ENCODE results near the gene PITRM1. TPM values are rescaled to one million over a fixed set of nuclear protein-coding genes. Genes with fewer than 3 reads are reported as not detected.

The PITRM1 gene
- polyA plus RNA-seq, 2 of the 4 experiments (the other 2 are of a cell fraction), result 45.9 to 64.5 TPM

- ChIA-PET CTCF (interaction anchor here (0.7 to 1.2 kb wide), 4 partner anchors 14 to 628 kb away, joined by 3 read pairs; no protein-coding TSS in a partner anchor), POLR2A (no interaction called here)
- DNase-seq (ENCODE audit: low read depth in 1 of 2, low spot score in 1 of 2) (no peak), FAIRE-seq (no peak), ATAC-seq (no peak)
- TF ChIP-seq, protein P1, sequence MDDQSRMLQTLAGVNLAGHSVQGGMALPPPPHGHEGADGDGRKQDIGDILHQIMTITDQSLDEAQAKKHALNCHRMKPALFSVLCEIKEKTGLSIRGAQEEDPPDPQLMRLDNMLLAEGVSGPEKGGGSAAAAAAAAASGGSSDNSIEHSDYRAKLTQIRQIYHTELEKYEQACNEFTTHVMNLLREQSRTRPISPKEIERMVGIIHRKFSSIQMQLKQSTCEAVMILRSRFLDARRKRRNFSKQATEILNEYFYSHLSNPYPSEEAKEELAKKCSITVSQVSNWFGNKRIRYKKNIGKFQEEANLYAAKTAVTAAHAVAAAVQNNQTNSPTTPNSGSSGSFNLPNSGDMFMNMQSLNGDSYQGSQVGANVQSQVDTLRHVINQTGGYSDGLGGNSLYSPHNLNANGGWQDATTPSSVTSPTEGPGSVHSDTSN (IDR thresholded peaks at IDR 0.05), result no peak
- TF ChIP-seq CBX2 (IDR thresholded peaks at IDR 0.05; ENCODE audit: borderline replicate concordance, low read depth), result no peak
- TF ChIP-seq HES2 (IDR thresholded peaks at IDR 0.05), result no peak
- TF ChIP-seq RCOR1 (IDR thresholded peaks at IDR 0.05; ENCODE audit: low read depth, low read length), result no peak
- Histone ChIP-seq H3K9me3 (no peaks in the 10 kb centered on the region), H3K4me3 (no peak overlapping the region), H3K4me2 (no peak overlapping the region), H3K4me1 (peaks cover 24% of the 10 kb centered on the region; the same call in 2 of the 3 replicates), H3K27ac (peak overlapping the region; percentile 10 to 63; a peak in 3 of 6 replicates)
- WGBS (ENCODE audit: missing lambda C conversion rate), result 83% methylated on average over 14 of the region's 14 CpGs
Measured at GRCh38 chr10:3122034-3122433, 50.5 kb downstream of the PITRM1 start.

DNA sequence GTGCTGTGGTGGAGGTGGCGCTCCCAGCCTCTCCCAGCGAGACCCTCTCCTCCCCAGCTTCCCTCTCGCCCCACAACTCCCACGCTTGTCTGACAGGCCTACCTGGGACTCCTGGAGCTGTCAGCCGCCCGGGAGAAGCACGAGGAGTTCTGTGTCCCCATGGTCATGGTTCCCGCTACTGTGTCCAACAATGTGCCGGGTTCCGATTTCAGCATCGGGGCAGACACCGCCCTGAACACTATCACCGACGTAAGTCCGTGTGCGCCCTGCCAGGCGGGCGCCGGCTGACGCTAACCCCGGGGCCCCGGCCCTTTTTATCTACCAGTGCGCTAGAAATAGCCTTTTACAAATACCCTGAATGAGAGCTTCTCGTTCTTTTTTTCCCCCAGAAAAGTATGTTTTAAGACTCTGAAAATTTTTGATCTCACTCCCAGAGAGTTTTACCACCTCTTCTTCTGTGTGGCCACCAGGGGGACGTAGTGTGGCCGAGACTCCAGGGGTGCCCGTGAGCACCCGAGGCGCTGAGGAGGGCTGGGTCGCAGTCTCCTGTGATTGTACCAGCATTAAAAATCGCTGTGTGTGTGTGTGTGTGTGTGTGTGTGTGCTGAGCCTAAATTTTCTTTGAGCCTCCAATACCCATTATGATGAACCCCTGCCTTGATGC is 52.7 kb downstream of the PITRM1 start:
- ATAC-seq (peak; percentile 54 to 74; a peak in 4 of 6 replicates), DNase-seq (ENCODE audit: low read depth in 1 of 2, low spot score in 1 of 2) (peak; percentile 56 to 65), FAIRE-seq (no peak)
- ChIA-PET POLR2A (interaction anchor here (0.6 kb wide), 1 partner anchor 17 kb away, joined by 3 read pairs; no protein-coding TSS in a partner anchor), CTCF (interaction anchor here (0.7 to 3.2 kb wide), 13 partner anchors 9 to 48 kb away, joined by 3 to 20 read pairs (median 5); no protein-coding TSS in a partner anchor)
- Histone ChIP-seq H3K27ac (peak overlapping the region in 1 of 2 experiments; percentile 58; a peak in 3 of 6 replicates), H3K9me3 (no peaks in the 10 kb centered on the region), H3K4me2 (no peak overlapping the region), H3K4me1 (peaks cover 24% of the 10 kb centered on the region; the same call in 2 of the 3 replicates), H3K4me3 (no peak overlapping the region)
- TF ChIP-seq RAD21 (conservative IDR thresholded peaks at IDR 0.05 in 1 of 2, IDR thresholded peaks at IDR 0.05 in 1 of 2) (peak in 1 of 2 experiments; percentile 28; a peak in 2 of 5 replicates), CTCF (IDR thresholded peaks at IDR 0.05) (peak; percentile 50), SMC3 (IDR thresholded peaks at IDR 0.05) (peak; percentile 40; the same call in 1 of the 3 replicates), EP300 (IDR thresholded peaks at IDR 0.05) (no peak), SREBF2 (IDR thresholded peaks at IDR 0.05) (no peak)
- WGBS (ENCODE audit: missing lambda C conversion rate), result 72% methylated on average over 31 of the region's 31 CpGs

DNA sequence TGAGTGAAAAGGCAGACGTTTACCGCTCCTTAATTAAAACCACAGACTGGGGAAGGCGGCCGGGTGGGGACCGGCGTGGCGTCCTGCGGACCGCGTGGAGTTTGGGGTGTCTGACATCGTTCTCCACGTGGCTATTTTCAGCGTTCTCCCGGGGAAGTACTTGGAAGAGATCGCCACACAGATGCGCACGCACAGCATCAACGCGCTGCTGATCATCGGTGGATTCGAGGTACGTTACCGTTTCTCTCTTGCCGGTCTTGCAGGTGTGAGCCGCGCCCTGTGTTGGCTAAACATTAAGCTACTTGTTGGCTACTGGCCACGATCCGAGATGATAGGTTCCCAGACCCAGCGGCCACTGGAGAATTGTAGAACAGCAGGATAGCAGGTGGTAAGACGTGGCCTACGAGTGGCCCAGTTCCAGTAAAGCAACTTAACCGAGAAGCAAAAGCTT is 53.9 kb downstream of the PITRM1 start:
- H3K27ac ChIP-seq, result 0 out of 6 replicates have a peak overlapping the region, but pooled peaks of 1 of the 2 experiments have one; percentile 5
- 89% methylated on average over 32 of the region's 32 CpGs for WGBS (ENCODE audit: missing lambda C conversion rate)
- TF ChIP-seq ATOH8 (CRISPR knock-in tag; IDR thresholded peaks at IDR 0.05; ENCODE audit: low read depth) (no peak), ZC3H11A (IDR thresholded peaks at IDR 0.05) (no peak)
- FAIRE-seq (no peak), DNase-seq (ENCODE audit: low read depth in 1 of 2, low spot score in 1 of 2) (no peak), ATAC-seq (no peak)
- CTCF ChIA-PET, result interaction anchor here (0.8 to 3.2 kb wide), 8 partner anchors 10 to 74 kb away, joined by 3 to 20 read pairs (median 6); no protein-coding TSS in a partner anchor
- peaks cover 24% of the 10 kb centered on the region; the same call in 2 of the 3 replicates for H3K4me1 ChIP-seq
- POLR2A ChIA-PET, result no interaction called here
- no peaks in the 10 kb centered on the region for H3K9me3 ChIP-seq
- no peak overlapping the region for H3K4me2 ChIP-seq
- H3K4me3 ChIP-seq, result no peak overlapping the region

GRCh38 chr10:3117486-3117885 is 55.1 kb downstream of the PITRM1 start:
- TF ChIP-seq RARB (CRISPR knock-in tag; IDR thresholded peaks at IDR 0.05), result no peak
- H3K9me3 ChIP-seq, result no peaks in the 10 kb centered on the region
- CTCF ChIA-PET, result interaction anchor here (0.6 to 2.1 kb wide), 3 partner anchors 10 to 612 kb away, joined by 3 to 5 read pairs (median 3); no protein-coding TSS in a partner anchor
- H3K4me1 ChIP-seq, result peaks cover 22% of the 10 kb centered on the region; the same call in 2 of the 3 replicates
- H3K4me3 ChIP-seq, result no peak overlapping the region
- no peak overlapping the region for H3K4me2 ChIP-seq
- no peak for DNase-seq (ENCODE audit: low read depth in 1 of 2, low spot score in 1 of 2)
- WGBS (ENCODE audit: missing lambda C conversion rate), result 96% methylated on average over 11 of the region's 12 CpGs
- no peak for ATAC-seq
- peak overlapping the region in 1 of 2 experiments; percentile 11; a peak in 1 of 6 replicates for H3K27ac ChIP-seq
- FAIRE-seq, result no peak
- POLR2A ChIA-PET, result no interaction called here
